Lower leg skin (tissue), 4 donors: ENCODE measurements around the gene CHST2. TPM values are rescaled to one million over a fixed set of nuclear protein-coding genes. Genes with fewer than 3 reads are reported as not detected.

Experiments used
- DNase-seq, 2 donors: peaks; one replicate each; pipeline ENCODE4 v3.0.0-alpha.2; 2019; ENCODE audit warnings: low spot score in 2 of 2
- H3K4me3 ChIP-seq: fragments of 200-600 bp; sonication (generic); 2 replicates; pipeline ENCODE4 v1.5.1; 2017; ENCODE audit warnings: mild to moderate bottlenecking, low read depth; ENCODE audit not compliant: poor library complexity, severe bottlenecking
- CTCF ChIP-seq, 3 donors: fragments of 450-650 bp; IDR thresholded peaks; one replicate each; pipeline ENCODE4 v1.5.1; 2016; ENCODE audit warnings: antibody characterized with exemption in 3 of 3, mild to moderate bottlenecking in 3 of 3, moderate library complexity in 2 of 3
- WGBS, 2 donors: methylation state at CpG; one replicate each; pipeline ENCODE4 v1.1.5; 2018; 5-methylcytosine and 5-hydroxymethylcytosine counted together
- intact Hi-C: fragments of 100-400 bp; cut with DNase I; formaldehyde crosslinking; loops from one replicate; pipeline ENCODE4 v1.15.0; 2023; ENCODE audit warnings: low total_unique reads
- total RNA-seq, 4 donors: library from RNA; depleted of rRNA; stranded (reverse); fragments of >200 nt; gene quantifications; one replicate each; pipeline ENCODE4 v1.1.0, GENCODE V29; 2016

The CHST2 gene
- total RNA-seq, 4 donors from 2014 or later, result 2.2 to 14.7 (median 4.4) TPM

- no peak for DNase-seq
- WGBS, 2 donors, result 88 to 93% methylated on average over 1 of the region's 1 CpG
- intact Hi-C loops, result no loop called here
- TF ChIP-seq CTCF (IDR thresholded peaks at IDR 0.05), result no peak
- no peak overlapping the region for H3K4me3 ChIP-seq
These were observed 53.7 kb downstream of the CHST2 start for GRCh38 chr3:143173242-143173641.

Other genes starting within 250 kb of the CHST2 start
- 10 to 100 TPM; 10.4 to 17.1 (median 12.8) TPM for gene PCOLCE2, start 230.7 kb upstream of the CHST2 start, total RNA-seq
- not detected for gene PAQR9, start 156.1 kb upstream of the CHST2 start, total RNA-seq
- gene U2SURP, start 118.2 kb upstream of the CHST2 start, total RNA-seq, result 10 to 100 TPM; 39.3 to 63.3 (median 47.1) TPM